H9 (cell line): Measurements from ENCODE around the gene ALDH1L1. TPM values are rescaled to one million over a fixed set of nuclear protein-coding genes. Genes with fewer than 3 reads are reported as not detected.

Experiments used
- DNase-seq: peaks from one replicate; pipeline ENCODE4 v3.0.0-alpha.2; 2017
- H2AFZ ChIP-seq: one replicate; pipeline ENCODE4 v1.6.1; 2013; ENCODE audit warnings: mild to moderate bottlenecking, low read length, control low read depth, moderate library complexity
- H2AK5ac ChIP-seq: 2 replicates; pipeline ENCODE4 v1.6.1; 2013; ENCODE audit warnings: low read length, control low read depth, mixed read lengths; ENCODE audit not compliant: insufficient read length
- H2BK120ac ChIP-seq: one replicate; pipeline ENCODE4 v1.6.1; 2013; ENCODE audit warnings: low read depth, mild to moderate bottlenecking, low read length, control low read depth, inconsistent platforms; ENCODE audit not compliant: poor library complexity, severe bottlenecking
- H2BK12ac ChIP-seq: 2 replicates; pipeline ENCODE4 v1.6.1; 2013; ENCODE audit warnings: low read length, control low read depth, mixed read lengths, low read depth; ENCODE audit not compliant: insufficient read length
- H2BK15ac ChIP-seq: 2 replicates; pipeline ENCODE4 v1.6.1; 2013; ENCODE audit warnings: low read depth, low read length, control low read depth
- H2BK20ac ChIP-seq: one replicate; pipeline ENCODE4 v1.6.1; 2013; ENCODE audit warnings: low read depth, mild to moderate bottlenecking, low read length, control low read depth, inconsistent platforms; ENCODE audit not compliant: poor library complexity, severe bottlenecking
- H2BK5ac ChIP-seq: 2 replicates; pipeline ENCODE4 v1.6.1; 2013; ENCODE audit warnings: low read length, control low read depth, mixed read lengths; ENCODE audit not compliant: insufficient read length
- H3K14ac ChIP-seq: 2 replicates; pipeline ENCODE4 v1.6.1; 2013; ENCODE audit warnings: low read length, control low read depth; ENCODE audit not compliant: insufficient read depth
- H3K18ac ChIP-seq: 2 replicates; pipeline ENCODE4 v1.6.1; 2013; ENCODE audit warnings: low read depth, mild to moderate bottlenecking, mixed read lengths, low read length, control low read depth; ENCODE audit not compliant: insufficient read length
- H3K23ac ChIP-seq: 2 replicates; pipeline ENCODE4 v1.6.1; 2013; ENCODE audit warnings: low read length, control low read depth, mixed read lengths, low read depth; ENCODE audit not compliant: insufficient read length
- H3K23me2 ChIP-seq: 2 replicates; pipeline ENCODE4 v1.6.1; 2013; ENCODE audit warnings: low read depth, mild to moderate bottlenecking, mixed read lengths, low read length, control low read depth; ENCODE audit not compliant: insufficient read length, poor library complexity, severe bottlenecking
- H3K27ac ChIP-seq: 2 replicates; pipeline ENCODE4 v1.5.1; 2013; ENCODE audit warnings: low read length, control low read depth, mixed read lengths, low read depth; ENCODE audit not compliant: insufficient read length
- H3K27me3 ChIP-seq: 2 replicates; pipeline ENCODE4 v1.6.1; 2013; ENCODE audit warnings: low read length, control low read depth, inconsistent platforms; ENCODE audit not compliant: insufficient read depth
- H3K4ac ChIP-seq: 2 replicates; pipeline ENCODE4 v1.6.1; 2013; ENCODE audit warnings: low read depth, mild to moderate bottlenecking, control low read depth, inconsistent platforms, low read length, moderate library complexity
- H3K4me1 ChIP-seq: 2 replicates; pipeline ENCODE4 v1.6.1; 2013; ENCODE audit warnings: low read length, control low read depth, inconsistent platforms; ENCODE audit not compliant: insufficient read depth
- H3K4me2 ChIP-seq: 2 replicates; pipeline ENCODE4 v1.6.1; 2013; ENCODE audit warnings: low read length, control low read depth, mixed read lengths; ENCODE audit not compliant: insufficient read length, insufficient read depth
- H3K56ac ChIP-seq: 2 replicates; pipeline ENCODE4 v1.6.1; 2013; ENCODE audit warnings: low read depth, mild to moderate bottlenecking, mixed read lengths, low read length, control low read depth; ENCODE audit not compliant: insufficient read length
- H3K79me1 ChIP-seq: 2 replicates; pipeline ENCODE4 v1.6.1; 2013; ENCODE audit warnings: low read depth, mild to moderate bottlenecking, moderate library complexity, low read length, control low read depth, inconsistent platforms; ENCODE audit not compliant: insufficient read depth, poor library complexity, severe bottlenecking
- H3K79me2 ChIP-seq: 2 replicates; pipeline ENCODE4 v1.6.1; 2013; ENCODE audit warnings: low read length, control low read depth, inconsistent platforms; ENCODE audit not compliant: insufficient read depth
- H3K9ac ChIP-seq: 2 replicates; pipeline ENCODE4 v1.6.1; 2013; ENCODE audit warnings: low read length, control low read depth, mixed read lengths; ENCODE audit not compliant: insufficient read length; ENCODE audit errors: extremely low read depth
- H3K9me3 ChIP-seq: one replicate; pipeline ENCODE4 v1.6.1; 2013; ENCODE audit warnings: low read depth, low read length, inconsistent platforms; ENCODE audit not compliant: control insufficient read depth
- H3T11ph ChIP-seq: one replicate; pipeline ENCODE4 v1.6.1; 2013; ENCODE audit warnings: mild to moderate bottlenecking, low read length, control low read depth, inconsistent platforms
- H4K20me1 ChIP-seq: one replicate; pipeline ENCODE4 v1.6.1; 2013; ENCODE audit not compliant: control insufficient read depth, insufficient read length, insufficient read depth
- H4K5ac ChIP-seq: 2 replicates; pipeline ENCODE4 v1.6.1; 2013; ENCODE audit warnings: low read depth, mild to moderate bottlenecking, mixed read lengths, low read length, control low read depth; ENCODE audit not compliant: insufficient read length
- H4K8ac ChIP-seq: replicated peaks from 2 replicates; pipeline ENCODE4 v1.6.1; 2013; ENCODE audit warnings: low read length, control low read depth, mixed read lengths, low read depth; ENCODE audit not compliant: insufficient read length
- H4K91ac ChIP-seq: 2 replicates; pipeline ENCODE4 v1.6.1; 2013; ENCODE audit warnings: low read depth, mild to moderate bottlenecking, moderate library complexity, mixed read lengths, low read length, control low read depth; ENCODE audit not compliant: insufficient read length
- H3K27ac Mint-ChIP-seq, 3 experiments: 2 replicates in 2 of 3; 3 replicates in 1 of 3; pipeline ENCODE4 v1.8.0; 2020 to 2021; ENCODE audit warnings: mixed read lengths in 3 of 3, mild to moderate bottlenecking in 1 of 3, moderate library complexity in 1 of 3
- H3K27me3 Mint-ChIP-seq: 2 replicates; pipeline ENCODE4 v1.8.0; 2021; ENCODE audit warnings: low read depth, mild to moderate bottlenecking, moderate library complexity, mixed read lengths
- H3K36me3 Mint-ChIP-seq, 3 experiments: 2 replicates in 2 of 3; 3 replicates in 1 of 3; pipeline ENCODE4 v1.8.0; 2020 to 2021; ENCODE audit warnings: low read depth in 3 of 3, mixed read lengths in 3 of 3; ENCODE audit not compliant: insufficient read depth in 1 of 3
- H3K4me1 Mint-ChIP-seq, 2 experiments: 2 replicates each; pipeline ENCODE4 v1.8.0; 2020; ENCODE audit warnings: mixed read lengths in 2 of 2
- H3K4me3 Mint-ChIP-seq, 2 experiments: 2 replicates in 1 of 2; 3 replicates in 1 of 2; pipeline ENCODE4 v1.8.0; 2020 to 2021; ENCODE audit warnings: mild to moderate bottlenecking in 2 of 2, mixed read lengths in 2 of 2, moderate library complexity in 1 of 2
- H3K9me3 Mint-ChIP-seq, 2 experiments: 2 replicates in 1 of 2; 3 replicates in 1 of 2; pipeline ENCODE4 v1.8.0; 2020; ENCODE audit warnings: mild to moderate bottlenecking in 2 of 2, mixed read lengths in 2 of 2, moderate library complexity in 1 of 2
- WGBS: extraction: QIAGEN DNeasy Blood & Tissue Kit; methylation state at CpG from one replicate; pipeline ENCODE4 v1.1.7; 2013; ENCODE audit warnings: missing lambda C conversion rate, low lambda C conversion rate, mixed read lengths; ENCODE audit not compliant: insufficient read length; ENCODE audit errors: extremely low coverage; 5-methylcytosine and 5-hydroxymethylcytosine counted together
- total RNA-seq: library from RNA; stranded (reverse); gene quantifications from 2 replicates; pipeline ENCODE4 v1.2.1, GENCODE V29; 2021
- TF ChIP-seq, protein P1 (sequence below): fragments of 200-600 bp; sonication (generic); conservative IDR thresholded peaks from 3 replicates; pipeline ENCODE4 v1.8.0; 2021; ENCODE audit warnings: antibody characterized with exemption, mild to moderate bottlenecking

The ALDH1L1 gene
- total RNA-seq, 1 experiment from 2014 or later: 0.90 TPM

DNA sequence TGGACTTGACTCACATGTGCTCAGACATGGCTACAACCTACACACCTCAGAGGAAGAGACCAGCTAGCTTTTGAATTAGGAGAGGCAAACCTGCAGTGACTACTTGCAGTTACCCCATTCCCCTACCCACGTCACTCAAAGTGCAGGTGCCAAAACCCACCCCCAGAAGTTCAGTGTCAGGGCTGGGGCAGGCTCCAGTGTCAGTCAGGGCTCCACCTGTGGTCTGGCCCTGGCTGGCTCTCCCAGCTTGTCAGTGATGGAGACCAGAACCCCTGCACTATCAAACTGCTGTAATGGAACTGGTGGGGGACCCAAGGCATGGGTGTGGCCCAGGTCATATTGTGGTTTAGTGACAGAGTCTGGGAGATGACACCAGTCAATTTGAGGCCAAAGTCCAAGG, 63.9 kb downstream of the ALDH1L1 start:
- Histone ChIP-seq H4K5ac (no peak overlapping the region), H4K91ac (no peak overlapping the region), H3K79me1 (no peaks in the 10 kb centered on the region), H2BK15ac (no peak overlapping the region), H2AK5ac (no peak overlapping the region), H4K20me1 (no peaks in the 10 kb centered on the region), H2BK12ac (no peak overlapping the region), H2BK120ac (no peak overlapping the region), H2BK20ac (no peak overlapping the region), H3K23ac (no peak overlapping the region), H3K27me3 (no peaks in the 10 kb centered on the region), H3K9ac (no peak overlapping the region), H3T11ph (no peak overlapping the region), H3K4me2 (no peak overlapping the region), H3K79me2 (no peaks in the 10 kb centered on the region), H3K4ac (no peak overlapping the region), H4K8ac (no peak overlapping the region), H3K23me2 (no peaks in the 10 kb centered on the region), H3K18ac (no peak overlapping the region), H2AFZ (no peak overlapping the region), H3K4me1 (no peaks in the 10 kb centered on the region), H2BK5ac (no peak overlapping the region), H3K9me3 (no peaks in the 10 kb centered on the region), H3K27ac (no peak overlapping the region), H3K56ac (no peak overlapping the region), H3K14ac (no peak overlapping the region; the same call in 1 of the 2 replicates)
- WGBS: no CpG with 5 or more reads among the region's 1 CpG
- no peak for DNase-seq
- TF ChIP-seq, protein P1, sequence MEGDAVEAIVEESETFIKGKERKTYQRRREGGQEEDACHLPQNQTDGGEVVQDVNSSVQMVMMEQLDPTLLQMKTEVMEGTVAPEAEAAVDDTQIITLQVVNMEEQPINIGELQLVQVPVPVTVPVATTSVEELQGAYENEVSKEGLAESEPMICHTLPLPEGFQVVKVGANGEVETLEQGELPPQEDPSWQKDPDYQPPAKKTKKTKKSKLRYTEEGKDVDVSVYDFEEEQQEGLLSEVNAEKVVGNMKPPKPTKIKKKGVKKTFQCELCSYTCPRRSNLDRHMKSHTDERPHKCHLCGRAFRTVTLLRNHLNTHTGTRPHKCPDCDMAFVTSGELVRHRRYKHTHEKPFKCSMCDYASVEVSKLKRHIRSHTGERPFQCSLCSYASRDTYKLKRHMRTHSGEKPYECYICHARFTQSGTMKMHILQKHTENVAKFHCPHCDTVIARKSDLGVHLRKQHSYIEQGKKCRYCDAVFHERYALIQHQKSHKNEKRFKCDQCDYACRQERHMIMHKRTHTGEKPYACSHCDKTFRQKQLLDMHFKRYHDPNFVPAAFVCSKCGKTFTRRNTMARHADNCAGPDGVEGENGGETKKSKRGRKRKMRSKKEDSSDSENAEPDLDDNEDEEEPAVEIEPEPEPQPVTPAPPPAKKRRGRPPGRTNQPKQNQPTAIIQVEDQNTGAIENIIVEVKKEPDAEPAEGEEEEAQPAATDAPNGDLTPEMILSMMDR: no peak
- H3K4me3 Mint-ChIP-seq: no peak overlapping the region
- no peaks in the 10 kb centered on the region for H3K36me3 Mint-ChIP-seq
- H3K4me1 Mint-ChIP-seq: no peaks in the 10 kb centered on the region
- no peaks in the 10 kb centered on the region for H3K9me3 Mint-ChIP-seq
- H3K27me3 Mint-ChIP-seq: peaks cover 12% of the 10 kb centered on the region
- no peak overlapping the region for H3K27ac Mint-ChIP-seq
